ENCODE measurements around the gene MDFI.

- TF ChIP-seq NFIC (IDR thresholded peaks at IDR 0.05; ENCODE audit: borderline replicate concordance) (peak; percentile 52; the same call in 1 of the 2 replicates), CTCF (IDR thresholded peaks at IDR 0.05) (no peak), MAX (IDR thresholded peaks at IDR 0.05; ENCODE audit: low read depth) (no peak), EZH2phosphoT487 (IDR thresholded peaks at IDR 0.05; ENCODE audit: borderline replicate concordance, low read depth) (no peak), SIN3A (IDR thresholded peaks at IDR 0.05; ENCODE audit: borderline replicate concordance, low read depth, low read length) (no peak), REST (IDR thresholded peaks at IDR 0.05; ENCODE audit: low read depth, low read length) (no peak), TCF12 (IDR thresholded peaks at IDR 0.05) (no peak), USF2 (IDR thresholded peaks at IDR 0.05; ENCODE audit: borderline replicate concordance, low read depth, low read length) (no peak), POLR2AphosphoS5 (IDR thresholded peaks at IDR 0.05; ENCODE audit: low read depth, low read length) (no peak), MXI1 (IDR thresholded peaks at IDR 0.05; ENCODE audit: low read depth, low read length) (no peak), FOXJ3 (CRISPR knock-in tag; IDR thresholded peaks at IDR 0.05) (no peak), SMC3 (IDR thresholded peaks at IDR 0.05; ENCODE audit: low read depth, low read length) (no peak), GABPA (IDR thresholded peaks at IDR 0.05; ENCODE audit: low read depth) (no peak)
Observed at GRCh38 chr6:41634657-41635056, 3.6 kb upstream of the MDFI start.

Data from SK-N-SH (cell line).